Right lobe of liver (tissue), 6 donors: ENCODE results near the gene PTCRA. TPM values are rescaled to one million over a fixed set of nuclear protein-coding genes. Genes with fewer than 3 reads are reported as not detected.
A peak's percentile ranks its signal among the peaks of the same experiment; 100 is the strongest.
"Not testable (repeated sequence)": the region's sequence is repeated elsewhere in the genome, so short reads cannot be mapped to it uniquely, and the experiment has no call there.

Source experiments
- ATAC-seq, 4 donors: fragments of 200-7000 bp; cut with Tn5 transposase; one replicate each; pipeline ENCODE4 v1.9.1; 2020; ENCODE audit warnings: mild to moderate bottlenecking in 4 of 4, moderate library complexity in 4 of 4
- DNase-seq, 3 donors: peaks; one replicate each; pipeline ENCODE4 v3.0.0-alpha.2; 2020
- H3K27ac ChIP-seq, 3 donors: fragments of 200-600 bp; one replicate each; pipeline ENCODE4 v1.8.0; 2022
- H3K27me3 ChIP-seq, 2 donors: fragments of 200-600 bp; one replicate each; pipeline ENCODE4 v1.8.0; 2022
- H3K36me3 ChIP-seq, 4 donors: fragments of 200-600 bp; sonication (generic) in 1 of 4; one replicate each; pipeline versions ENCODE4 v1.5.1 to v1.8.0; 2017 to 2022; ENCODE audit warnings: control low read depth in 1 of 4
- H3K4me1 ChIP-seq, 4 donors: fragments of 200-600 bp; sonication (generic) in 1 of 4; one replicate each; pipeline versions ENCODE4 v1.5.1 to v1.8.0; 2017 to 2022; ENCODE audit warnings: control low read depth in 1 of 4
- H3K4me3 ChIP-seq, 3 donors: fragments of 200-600 bp; one replicate each; pipeline ENCODE4 v1.8.0; 2022
- H3K9me3 ChIP-seq, 4 donors: fragments of 200-600 bp; sonication (generic) in 1 of 4; one replicate each; pipeline versions ENCODE4 v1.5.1 to v1.8.0; 2017 to 2022; ENCODE audit warnings: control low read depth in 1 of 4
- CTCF ChIP-seq, 4 donors: fragments of 200-600 bp in 3 of 4; fragments of 450-650 bp in 1 of 4; IDR thresholded peaks; one replicate each; pipeline versions ENCODE4 v1.5.1 to v1.8.0; 2016 to 2022; ENCODE audit warnings: antibody characterized with exemption in 4 of 4, mild to moderate bottlenecking in 2 of 4
- POLR2A ChIP-seq: fragments of 450-650 bp; IDR thresholded peaks from one replicate; pipeline ENCODE4 v1.6.1; 2017; ENCODE audit warnings: antibody characterized with exemption, mild to moderate bottlenecking
- WGBS: methylation state at CpG from one replicate; pipeline ENCODE4 v1.1.6; 2018; ENCODE audit warnings: low coverage, low lambda C conversion rate; ENCODE audit not compliant: insufficient coverage; ENCODE audit errors: missing lambda C conversion rate; 5-methylcytosine and 5-hydroxymethylcytosine counted together
- intact Hi-C, 2 donors: fragments of 100-400 bp; cut with DNase I; formaldehyde crosslinking; loops; one replicate each; pipeline versions ENCODE4 v1.11.2 to v1.14.1; 2022
- total RNA-seq, 6 experiments: library from RNA; depleted of rRNA in 2 of 6; stranded (reverse); fragments of >200 nt in 2 of 6; fragmentation: NEBNext Ultra II Directional in 3 of 6; extraction: Animal tissue kit (Norgen Biotek cat#: 25700) in 3 of 6; gene quantifications; one replicate each; pipeline versions ENCODE4 v1.1.0 to v1.2.4, GENCODE V29; 2016 to 2023
- donor health status: DM: no; HTN: yes; CAD: no.
- donor health status: DM: no; HTN: no; CAD: no.
- donor health status: DM: no; HTN: no; CAD: no.
- donor health status: DM: no; HTN: yes; CAD: no.
- donor health status: DM: no; HTN: yes; CAD: no.

Gene PTCRA
- total RNA-seq, 6 experiments from 2014 or later: 0.31 to 0.46 (median 0.37) TPM; not detected in 3

- Histone ChIP-seq H3K27ac (peak overlapping the region in 2 of 3 donors; percentile 73 to 84), H3K9me3 (no peaks in the 10 kb centered on the region), H3K27me3 (no peaks in the 10 kb centered on the region), H3K4me1 (peaks cover 0 to 9% (median 2%) of the 10 kb centered on the region in 4 donors), H3K4me3 (peak overlapping the region; percentile 91 to 98 (median 97)), H3K36me3 (peaks cover 0 to 23% (median 10%) of the 10 kb centered on the region in 4 donors)
- no peak for TF ChIP-seq POLR2A
- TF ChIP-seq CTCF (IDR thresholded peaks at IDR 0.05): no peak
- DNase-seq (no peak), ATAC-seq (no peak)
- 45% methylated on average over 4 of the region's 4 CpGs for WGBS
- intact Hi-C loops: loop anchor here in 1 of 2 donors (10.0 kb wide), 1 partner anchor 145 kb away; the partner anchor contains the start of gene TBCC
Measured at GRCh38 chr6:42889815-42890214, 26.0 kb upstream of the PTCRA start.

- intact Hi-C loops: no loop called here
Measured at GRCh38 chr6:42890311-42891198, 25.3 kb upstream of the PTCRA start.

GRCh38 chr6:42891199-42891722, 24.6 kb upstream of the PTCRA start:
- TF ChIP-seq POLR2A: no peak
- no peak for TF ChIP-seq CTCF (IDR thresholded peaks at IDR 0.05)
- no peak for ATAC-seq
- intact Hi-C loops: no loop called here
- no peak for DNase-seq
- Histone ChIP-seq H3K36me3 (peaks cover 0 to 9% (median 1%) of the 10 kb centered on the region in 4 donors), H3K4me3 (peak overlapping the region; percentile 91 to 98 (median 97)), H3K4me1 (peaks cover 0 to 9% (median 2%) of the 10 kb centered on the region in 4 donors), H3K27me3 (no peaks in the 10 kb centered on the region), H3K27ac (peak overlapping the region; percentile 51 to 73 (median 51)), H3K9me3 (no peaks in the 10 kb centered on the region)
- 41% methylated on average over 15 of the region's 17 CpGs for WGBS

More at GRCh38 chr6:42890311-42891198, 25.3 kb upstream of the PTCRA start:
- H3K9me3 ChIP-seq: no peaks in the 10 kb centered on the region
- peak overlapping the region; percentile 91 to 98 (median 97) for H3K4me3 ChIP-seq
- peak overlapping the region; percentile 51 to 84 (median 73) for H3K27ac ChIP-seq
- H3K36me3 ChIP-seq: peaks cover 0 to 16% (median 5%) of the 10 kb centered on the region in 4 donors
- peaks cover 0 to 9% (median 2%) of the 10 kb centered on the region in 4 donors for H3K4me1 ChIP-seq
- no peaks in the 10 kb centered on the region for H3K27me3 ChIP-seq
- ATAC-seq: peak; percentile 99 to 100 (median 99)
- DNase-seq: peak; percentile 94 to 97 (median 96)
- WGBS: 0% methylated on average over 10 of the region's 63 CpGs
- TF ChIP-seq POLR2A (peak; percentile 81), CTCF (IDR thresholded peaks at IDR 0.05) (no peak)

- H3K9me3 ChIP-seq, H3K36me3 ChIP-seq, H3K4me1 ChIP-seq, H3K4me3 ChIP-seq, ATAC-seq, intact Hi-C loops, H3K27me3 ChIP-seq, H3K27ac ChIP-seq, DNase-seq: not testable (repeated sequence)
- WGBS: 49% methylated on average over 18 of the region's 19 CpGs
Measured at GRCh38 chr6:42894041-42894828, 21.6 kb upstream of the PTCRA start.
